Liver (tissue), 9 donors: ENCODE measurements around the gene SLC5A1. TPM values are rescaled to one million over a fixed set of nuclear protein-coding genes. Genes with fewer than 3 reads are reported as not detected.

ENCODE experiments used
- DNase-seq: peaks from one replicate; pipeline ENCODE4 v3.0.0-alpha.2; 2017; ENCODE audit warnings: low spot score
- H3K27ac ChIP-seq, 2 donors: one replicate each; pipeline ENCODE4 v1.7.0; 2013; ENCODE audit warnings: inconsistent platforms in 2 of 2, low read length in 2 of 2, control low read depth in 1 of 2, low read depth in 1 of 2, mild to moderate bottlenecking in 1 of 2
- H3K27me3 ChIP-seq, 4 donors: one replicate each; pipeline versions ENCODE4 v1.6.1 to v1.7.0; 2013; ENCODE audit warnings: low read length in 3 of 4, inconsistent platforms in 1 of 4, mild to moderate bottlenecking in 1 of 4, moderate library complexity in 1 of 4; ENCODE audit not compliant: control insufficient read depth in 4 of 4, insufficient read depth in 4 of 4
- H3K36me3 ChIP-seq, 4 donors: one replicate each; pipeline versions ENCODE4 v1.6.1 to v1.7.0; 2013; ENCODE audit warnings: low read length in 3 of 4, mild to moderate bottlenecking in 3 of 4, low read depth in 1 of 4, moderate library complexity in 1 of 4; ENCODE audit not compliant: control insufficient read depth in 4 of 4, insufficient read depth in 3 of 4
- H3K4me1 ChIP-seq, 4 donors: one replicate each; pipeline versions ENCODE4 v1.6.1 to v1.7.0; 2013; ENCODE audit warnings: low read length in 3 of 4, mild to moderate bottlenecking in 3 of 4, moderate library complexity in 1 of 4; ENCODE audit not compliant: control insufficient read depth in 4 of 4, insufficient read depth in 4 of 4
- H3K4me3 ChIP-seq, 3 donors: one replicate each; pipeline versions ENCODE4 v1.6.1 to v1.7.0; 2013; ENCODE audit warnings: low read length in 3 of 3, control low read depth in 1 of 3, low read depth in 1 of 3, mild to moderate bottlenecking in 1 of 3
- H3K9ac ChIP-seq, 2 donors: one replicate each; pipeline ENCODE4 v1.7.0; 2013; ENCODE audit warnings: low read length in 2 of 2, mild to moderate bottlenecking in 2 of 2, moderate library complexity in 2 of 2, control low read depth in 1 of 2, low read depth in 1 of 2
- H3K9me3 ChIP-seq, 4 donors: one replicate each; pipeline versions ENCODE4 v1.6.1 to v1.7.0; 2013; ENCODE audit warnings: low read length in 3 of 4; ENCODE audit not compliant: control insufficient read depth in 4 of 4
- EGR1 ChIP-seq, 2 donors: IDR thresholded peaks; 2 replicates each; pipeline ENCODE4 v1.6.1; 2016 to 2018; ENCODE audit warnings: antibody characterized with exemption in 2 of 2, low read depth in 2 of 2
- FOXA1 ChIP-seq: IDR thresholded peaks from 2 replicates; pipeline ENCODE4 v1.6.1; 2016; ENCODE audit warnings: antibody characterized with exemption
- FOXA2 ChIP-seq: IDR thresholded peaks from 2 replicates; pipeline ENCODE4 v1.6.1; 2016; ENCODE audit warnings: antibody characterized with exemption
- GABPA ChIP-seq, 2 donors: IDR thresholded peaks in 1 of 2; conservative IDR thresholded peaks in 1 of 2; 2 replicates each; pipeline ENCODE4 v1.6.1; 2016; ENCODE audit warnings: antibody characterized with exemption in 2 of 2, mild to moderate bottlenecking in 1 of 2, moderate library complexity in 1 of 2
- HNF4A ChIP-seq, 2 donors: conservative IDR thresholded peaks; 2 replicates each; pipeline ENCODE4 v1.6.1; 2016; ENCODE audit warnings: antibody characterized with exemption in 2 of 2, mild to moderate bottlenecking in 2 of 2
- HNF4G ChIP-seq: IDR thresholded peaks from 2 replicates; pipeline ENCODE4 v1.6.1; 2016; ENCODE audit warnings: antibody characterized with exemption
- JUND ChIP-seq, 2 donors: IDR thresholded peaks; 2 replicates each; pipeline ENCODE4 v1.6.1; 2016; ENCODE audit warnings: antibody characterized with exemption in 2 of 2
- NR2F2 ChIP-seq: IDR thresholded peaks from 2 replicates; pipeline ENCODE4 v1.6.1; 2016; ENCODE audit warnings: antibody characterized with exemption
- RAD21 ChIP-seq, 2 donors: IDR thresholded peaks; 2 replicates each; pipeline ENCODE4 v1.6.1; 2016; ENCODE audit warnings: antibody characterized with exemption in 2 of 2, mild to moderate bottlenecking in 2 of 2
- RXRA ChIP-seq, 2 donors: IDR thresholded peaks; 2 replicates each; pipeline ENCODE4 v1.6.1; 2017 to 2018; ENCODE audit warnings: antibody characterized with exemption in 2 of 2, mild to moderate bottlenecking in 1 of 2
- SP1 ChIP-seq: IDR thresholded peaks from 2 replicates; pipeline ENCODE4 v1.6.1; 2018; ENCODE audit warnings: antibody characterized with exemption, mild to moderate bottlenecking
- TAF1 ChIP-seq: conservative IDR thresholded peaks from 2 replicates; pipeline ENCODE4 v1.6.1; 2016; ENCODE audit warnings: antibody characterized with exemption, mild to moderate bottlenecking
- YY1 ChIP-seq: IDR thresholded peaks from 2 replicates; pipeline ENCODE4 v1.6.1; 2016; ENCODE audit warnings: antibody characterized with exemption, mild to moderate bottlenecking
- WGBS: extraction: QIAGEN DNeasy Blood & Tissue Kit; methylation state at CpG from one replicate; pipeline ENCODE4 v1.1.7; 2013; 5-methylcytosine and 5-hydroxymethylcytosine counted together
- polyA plus RNA-seq, 2 donors: library from polyadenylated mRNA; stranded (reverse) in 1 of 2; unstranded in 1 of 2; fragments of 200-250 nt in 1 of 2; fragments of >200 nt in 1 of 2; fragmentation: Nextera tagmentation in 1 of 2; extraction: Ambion mirVana in 1 of 2; gene quantifications; one replicate each; pipeline versions ENCODE4 v1.2.1 to v1.2.3, GENCODE V29; 2013 to 2015
- total RNA-seq, 2 donors: library from RNA; depleted of rRNA; stranded (reverse); fragments of >200 nt; gene quantifications; one replicate each; pipeline ENCODE4 v1.2.3, GENCODE V29; 2014
- TF ChIP-seq, protein P1 (sequence below): fragments of 150-350 bp; IDR thresholded peaks from 2 replicates; pipeline ENCODE4 v1.5.1; 2017; ENCODE audit warnings: improper control_type of control experiment, low read depth, low read length; ENCODE audit not compliant: missing input control
- TF ChIP-seq, protein P2 (sequence below): IDR thresholded peaks from 2 replicates; pipeline ENCODE4 v1.6.1; 2016; ENCODE audit warnings: antibody characterized with exemption
- TF ChIP-seq, protein P3 (sequence below): IDR thresholded peaks from 2 replicates; pipeline ENCODE4 v1.6.1; 2016; ENCODE audit warnings: antibody characterized with exemption
- TF ChIP-seq, protein P4 (sequence below): IDR thresholded peaks from 2 replicates; pipeline ENCODE4 v1.6.1; 2016; ENCODE audit warnings: antibody characterized with exemption
- TF ChIP-seq, protein P5 (sequence below): IDR thresholded peaks from 2 replicates; pipeline ENCODE4 v1.6.1; 2016; ENCODE audit warnings: antibody characterized with exemption, mild to moderate bottlenecking
- donor health status: healthy.
- donor health status: healthy.
- donor health status: healthy.
- donor health status: healthy.
- donor health status: healthy.

Gene SLC5A1
- total and polyA plus RNA-seq, 4 donors: under 0.01 to 6.4 (median 2.5) TPM

DNA sequence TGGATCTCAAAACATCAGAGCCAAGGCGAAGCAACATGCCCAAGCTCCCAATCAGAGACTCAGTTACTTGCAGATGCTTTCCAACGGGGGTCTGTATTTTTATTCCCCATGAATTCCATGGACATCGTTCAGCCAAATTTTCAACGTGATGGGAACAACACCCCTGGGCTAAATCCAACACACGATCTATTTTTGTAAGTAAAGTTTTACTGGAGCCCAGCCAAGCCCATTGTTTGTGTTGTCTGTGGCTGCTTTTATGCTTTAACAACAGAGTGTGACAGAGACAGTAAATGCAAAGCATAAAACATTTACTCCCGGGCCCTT, 33.7 kb downstream of the SLC5A1 start:
- Histone ChIP-seq H3K9me3 (no peaks in the 10 kb centered on the region), H3K27ac (no peak overlapping the region), H3K27me3 (no peaks in the 10 kb centered on the region), H3K36me3 (no peaks in the 10 kb centered on the region), H3K4me3 (no peak overlapping the region), H3K9ac (no peak overlapping the region), H3K4me1 (peaks cover 0 to 18% (median 12%) of the 10 kb centered on the region in 4 donors)
- DNase-seq: no peak
- WGBS: 46% methylated on average over 6 of the region's 6 CpGs
- no peak for TF ChIP-seq SP1
- TF ChIP-seq JUND (IDR thresholded peaks at IDR 0.05): no peak
- TF ChIP-seq RAD21 (IDR thresholded peaks at IDR 0.05): no peak
- TF ChIP-seq FOXA2: no peak
- no peak for TF ChIP-seq YY1
- no peak for TF ChIP-seq FOXA1
- TF ChIP-seq, protein P1, sequence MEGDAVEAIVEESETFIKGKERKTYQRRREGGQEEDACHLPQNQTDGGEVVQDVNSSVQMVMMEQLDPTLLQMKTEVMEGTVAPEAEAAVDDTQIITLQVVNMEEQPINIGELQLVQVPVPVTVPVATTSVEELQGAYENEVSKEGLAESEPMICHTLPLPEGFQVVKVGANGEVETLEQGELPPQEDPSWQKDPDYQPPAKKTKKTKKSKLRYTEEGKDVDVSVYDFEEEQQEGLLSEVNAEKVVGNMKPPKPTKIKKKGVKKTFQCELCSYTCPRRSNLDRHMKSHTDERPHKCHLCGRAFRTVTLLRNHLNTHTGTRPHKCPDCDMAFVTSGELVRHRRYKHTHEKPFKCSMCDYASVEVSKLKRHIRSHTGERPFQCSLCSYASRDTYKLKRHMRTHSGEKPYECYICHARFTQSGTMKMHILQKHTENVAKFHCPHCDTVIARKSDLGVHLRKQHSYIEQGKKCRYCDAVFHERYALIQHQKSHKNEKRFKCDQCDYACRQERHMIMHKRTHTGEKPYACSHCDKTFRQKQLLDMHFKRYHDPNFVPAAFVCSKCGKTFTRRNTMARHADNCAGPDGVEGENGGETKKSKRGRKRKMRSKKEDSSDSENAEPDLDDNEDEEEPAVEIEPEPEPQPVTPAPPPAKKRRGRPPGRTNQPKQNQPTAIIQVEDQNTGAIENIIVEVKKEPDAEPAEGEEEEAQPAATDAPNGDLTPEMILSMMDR: no peak
- no peak for TF ChIP-seq RXRA (IDR thresholded peaks at IDR 0.05)
- TF ChIP-seq, protein P2, sequence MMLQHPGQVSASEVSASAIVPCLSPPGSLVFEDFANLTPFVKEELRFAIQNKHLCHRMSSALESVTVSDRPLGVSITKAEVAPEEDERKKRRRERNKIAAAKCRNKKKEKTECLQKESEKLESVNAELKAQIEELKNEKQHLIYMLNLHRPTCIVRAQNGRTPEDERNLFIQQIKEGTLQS: no peak

DNA sequence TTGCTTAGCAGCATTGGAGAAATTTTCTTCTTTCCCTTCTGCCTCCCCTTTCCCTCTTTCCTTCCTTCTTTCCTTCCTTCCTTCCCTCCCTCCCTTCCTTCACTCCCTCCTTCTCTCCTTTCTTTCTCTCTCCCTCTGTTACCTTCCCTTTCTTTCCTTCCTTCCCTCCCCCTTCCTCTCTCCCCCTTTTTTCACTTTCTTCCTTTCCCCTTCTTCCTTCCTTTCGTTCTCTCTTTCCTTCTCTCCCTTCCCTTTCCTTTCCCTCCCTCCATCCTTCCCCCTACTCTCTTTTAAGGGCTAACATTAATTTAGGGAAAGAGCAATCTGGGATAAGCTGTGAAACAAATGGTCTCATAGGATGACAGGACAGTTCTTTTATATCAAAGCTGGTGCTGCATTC, 34.1 kb downstream of the SLC5A1 start:
- H3K4me1 ChIP-seq: peaks cover 0 to 18% (median 12%) of the 10 kb centered on the region in 4 donors
- TF ChIP-seq EGR1 (IDR thresholded peaks at IDR 0.05; ENCODE audit: low read depth in 2 of 2): no peak
- TF ChIP-seq YY1: no peak
- TF ChIP-seq, protein P3, sequence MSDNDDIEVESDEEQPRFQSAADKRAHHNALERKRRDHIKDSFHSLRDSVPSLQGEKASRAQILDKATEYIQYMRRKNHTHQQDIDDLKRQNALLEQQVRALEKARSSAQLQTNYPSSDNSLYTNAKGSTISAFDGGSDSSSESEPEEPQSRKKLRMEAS: no peak
- TF ChIP-seq, protein P4, sequence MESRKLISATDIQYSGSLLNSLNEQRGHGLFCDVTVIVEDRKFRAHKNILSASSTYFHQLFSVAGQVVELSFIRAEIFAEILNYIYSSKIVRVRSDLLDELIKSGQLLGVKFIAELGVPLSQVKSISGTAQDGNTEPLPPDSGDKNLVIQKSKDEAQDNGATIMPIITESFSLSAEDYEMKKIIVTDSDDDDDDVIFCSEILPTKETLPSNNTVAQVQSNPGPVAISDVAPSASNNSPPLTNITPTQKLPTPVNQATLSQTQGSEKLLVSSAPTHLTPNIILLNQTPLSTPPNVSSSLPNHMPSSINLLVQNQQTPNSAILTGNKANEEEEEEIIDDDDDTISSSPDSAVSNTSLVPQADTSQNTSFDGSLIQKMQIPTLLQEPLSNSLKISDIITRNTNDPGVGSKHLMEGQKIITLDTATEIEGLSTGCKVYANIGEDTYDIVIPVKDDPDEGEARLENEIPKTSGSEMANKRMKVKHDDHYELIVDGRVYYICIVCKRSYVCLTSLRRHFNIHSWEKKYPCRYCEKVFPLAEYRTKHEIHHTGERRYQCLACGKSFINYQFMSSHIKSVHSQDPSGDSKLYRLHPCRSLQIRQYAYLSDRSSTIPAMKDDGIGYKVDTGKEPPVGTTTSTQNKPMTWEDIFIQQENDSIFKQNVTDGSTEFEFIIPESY: no peak
- TF ChIP-seq TAF1: no peak
- no peak for TF ChIP-seq NR2F2
- no peak for TF ChIP-seq JUND (IDR thresholded peaks at IDR 0.05)
- no peak for TF ChIP-seq HNF4G
- TF ChIP-seq RAD21 (IDR thresholded peaks at IDR 0.05): no peak
- no peak for TF ChIP-seq RXRA (IDR thresholded peaks at IDR 0.05)
- TF ChIP-seq, protein P1: no peak
- TF ChIP-seq FOXA2: no peak
- TF ChIP-seq, protein P5, sequence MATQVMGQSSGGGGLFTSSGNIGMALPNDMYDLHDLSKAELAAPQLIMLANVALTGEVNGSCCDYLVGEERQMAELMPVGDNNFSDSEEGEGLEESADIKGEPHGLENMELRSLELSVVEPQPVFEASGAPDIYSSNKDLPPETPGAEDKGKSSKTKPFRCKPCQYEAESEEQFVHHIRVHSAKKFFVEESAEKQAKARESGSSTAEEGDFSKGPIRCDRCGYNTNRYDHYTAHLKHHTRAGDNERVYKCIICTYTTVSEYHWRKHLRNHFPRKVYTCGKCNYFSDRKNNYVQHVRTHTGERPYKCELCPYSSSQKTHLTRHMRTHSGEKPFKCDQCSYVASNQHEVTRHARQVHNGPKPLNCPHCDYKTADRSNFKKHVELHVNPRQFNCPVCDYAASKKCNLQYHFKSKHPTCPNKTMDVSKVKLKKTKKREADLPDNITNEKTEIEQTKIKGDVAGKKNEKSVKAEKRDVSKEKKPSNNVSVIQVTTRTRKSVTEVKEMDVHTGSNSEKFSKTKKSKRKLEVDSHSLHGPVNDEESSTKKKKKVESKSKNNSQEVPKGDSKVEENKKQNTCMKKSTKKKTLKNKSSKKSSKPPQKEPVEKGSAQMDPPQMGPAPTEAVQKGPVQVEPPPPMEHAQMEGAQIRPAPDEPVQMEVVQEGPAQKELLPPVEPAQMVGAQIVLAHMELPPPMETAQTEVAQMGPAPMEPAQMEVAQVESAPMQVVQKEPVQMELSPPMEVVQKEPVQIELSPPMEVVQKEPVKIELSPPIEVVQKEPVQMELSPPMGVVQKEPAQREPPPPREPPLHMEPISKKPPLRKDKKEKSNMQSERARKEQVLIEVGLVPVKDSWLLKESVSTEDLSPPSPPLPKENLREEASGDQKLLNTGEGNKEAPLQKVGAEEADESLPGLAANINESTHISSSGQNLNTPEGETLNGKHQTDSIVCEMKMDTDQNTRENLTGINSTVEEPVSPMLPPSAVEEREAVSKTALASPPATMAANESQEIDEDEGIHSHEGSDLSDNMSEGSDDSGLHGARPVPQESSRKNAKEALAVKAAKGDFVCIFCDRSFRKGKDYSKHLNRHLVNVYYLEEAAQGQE: no peak
- TF ChIP-seq, protein P2: no peak
- TF ChIP-seq FOXA1: no peak
- no peak for TF ChIP-seq GABPA (IDR thresholded peaks at IDR 0.05 in 1 of 2, conservative IDR thresholded peaks at IDR 0.05 in 1 of 2)
- TF ChIP-seq SP1: no peak
- TF ChIP-seq HNF4A (conservative IDR thresholded peaks at IDR 0.05): no peak
- no peak for DNase-seq
- 67% methylated on average over 1 of the region's 1 CpG for WGBS
- H3K9ac ChIP-seq: no peak overlapping the region
- H3K9me3 ChIP-seq: no peaks in the 10 kb centered on the region
- H3K36me3 ChIP-seq: no peaks in the 10 kb centered on the region
- no peak overlapping the region for H3K4me3 ChIP-seq
- H3K27ac ChIP-seq: no peak overlapping the region
- H3K27me3 ChIP-seq: no peaks in the 10 kb centered on the region
